HG03520 (cell line): Measurements from ENCODE around the gene CCDC127.
"Not testable (repeated sequence)": the region's sequence is repeated elsewhere in the genome, so short reads cannot be mapped to it uniquely, and the experiment has no call there.

Source experiments
- ATAC-seq: cut with Tn5 transposase; IDR thresholded peaks from one replicate; pipeline ENCODE4 v1.9.1; 2021; ENCODE audit warnings: mild to moderate bottlenecking, moderate library complexity; ENCODE audit not compliant: unreplicated experiment

The CCDC127 gene

GRCh38 chr5:235527-235926 is 17.6 kb upstream of the CCDC127 start:
- not testable (repeated sequence) for ATAC-seq

- no peak for ATAC-seq
Measured at GRCh38 chr5:234450-234849, 16.5 kb upstream of the CCDC127 start.

GRCh38 chr5:233426-233825 is 15.5 kb upstream of the CCDC127 start:
- ATAC-seq, result not testable (repeated sequence)

GRCh38 chr5:231661-232060 is 13.7 kb upstream of the CCDC127 start:
- ATAC-seq, result no peak

- ATAC-seq, result no peak
Measured at GRCh38 chr5:230711-231110, 12.8 kb upstream of the CCDC127 start.

GRCh38 chr5:228886-229285 is 10.9 kb upstream of the CCDC127 start:
- ATAC-seq, result no peak

- not testable (repeated sequence) for ATAC-seq
Measured at GRCh38 chr5:227375-227774, 9.4 kb upstream of the CCDC127 start.

- no peak for ATAC-seq
Measured at GRCh38 chr5:225334-225733, 7.4 kb upstream of the CCDC127 start.

GRCh38 chr5:223791-224190 is 5.8 kb upstream of the CCDC127 start:
- no peak for ATAC-seq

GRCh38 chr5:222951-223715 is 5.2 kb upstream of the CCDC127 start:
- not testable (repeated sequence) for ATAC-seq

- ATAC-seq, result no peak
Measured at GRCh38 chr5:219991-220390, 2.0 kb upstream of the CCDC127 start.

- no peak for ATAC-seq
Measured at GRCh38 chr5:219460-219863, 1.5 kb upstream of the CCDC127 start.

- peak; percentile 17 for ATAC-seq
Measured at GRCh38 chr5:218457-219291, 721 bp upstream of the CCDC127 start.

GRCh38 chr5:216076-216475 is 1.9 kb downstream of the CCDC127 start:
- ATAC-seq, result not testable (repeated sequence)

- ATAC-seq, result not testable (repeated sequence)
Measured at GRCh38 chr5:215256-215655, 2.7 kb downstream of the CCDC127 start.

GRCh38 chr5:213803-214395 is 4.1 kb downstream of the CCDC127 start:
- no peak for ATAC-seq

GRCh38 chr5:208449-209114 is 9.4 kb downstream of the CCDC127 start:
- ATAC-seq, result no peak

GRCh38 chr5:207599-207998 is 10.4 kb downstream of the CCDC127 start:
- ATAC-seq, result no peak

GRCh38 chr5:206927-207536 is 10.9 kb downstream of the CCDC127 start:
- no peak for ATAC-seq

GRCh38 chr5:206406-206805 is 11.5 kb downstream of the CCDC127 start:
- ATAC-seq, result no peak
